ENCODE measurements around the gene EPN2.

Gene EPN2

GRCh38 chr17:19332371-19333131 is 95.4 kb downstream of the EPN2 start:
- no peak for DNase-seq

DNA sequence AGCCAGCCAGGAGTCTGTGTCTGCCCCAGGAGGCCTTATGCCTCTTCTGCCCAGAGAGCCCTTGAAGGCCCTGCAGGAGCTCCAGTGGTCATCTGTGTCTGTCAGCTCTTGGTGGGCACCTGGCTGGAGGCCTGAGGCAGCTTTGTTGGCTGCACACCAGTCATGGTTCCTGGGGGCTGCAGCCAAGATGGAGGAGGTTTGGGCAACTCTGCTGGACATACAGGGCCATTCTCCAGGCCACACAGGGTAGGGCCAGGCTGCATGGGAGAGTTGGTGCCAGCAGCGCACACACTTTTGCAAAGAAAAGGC is 95.9 kb downstream of the EPN2 start:
- DNase-seq, result no peak

- DNase-seq, result no peak
Observed at GRCh38 chr17:19333736-19334290, 96.6 kb downstream of the EPN2 start.

GRCh38 chr17:19334331-19334730 is 97.2 kb downstream of the EPN2 start:
- DNase-seq, result no peak

- DNase-seq, result no peak
Observed at GRCh38 chr17:19335951-19336631, 98.9 kb downstream of the EPN2 start.

DNA sequence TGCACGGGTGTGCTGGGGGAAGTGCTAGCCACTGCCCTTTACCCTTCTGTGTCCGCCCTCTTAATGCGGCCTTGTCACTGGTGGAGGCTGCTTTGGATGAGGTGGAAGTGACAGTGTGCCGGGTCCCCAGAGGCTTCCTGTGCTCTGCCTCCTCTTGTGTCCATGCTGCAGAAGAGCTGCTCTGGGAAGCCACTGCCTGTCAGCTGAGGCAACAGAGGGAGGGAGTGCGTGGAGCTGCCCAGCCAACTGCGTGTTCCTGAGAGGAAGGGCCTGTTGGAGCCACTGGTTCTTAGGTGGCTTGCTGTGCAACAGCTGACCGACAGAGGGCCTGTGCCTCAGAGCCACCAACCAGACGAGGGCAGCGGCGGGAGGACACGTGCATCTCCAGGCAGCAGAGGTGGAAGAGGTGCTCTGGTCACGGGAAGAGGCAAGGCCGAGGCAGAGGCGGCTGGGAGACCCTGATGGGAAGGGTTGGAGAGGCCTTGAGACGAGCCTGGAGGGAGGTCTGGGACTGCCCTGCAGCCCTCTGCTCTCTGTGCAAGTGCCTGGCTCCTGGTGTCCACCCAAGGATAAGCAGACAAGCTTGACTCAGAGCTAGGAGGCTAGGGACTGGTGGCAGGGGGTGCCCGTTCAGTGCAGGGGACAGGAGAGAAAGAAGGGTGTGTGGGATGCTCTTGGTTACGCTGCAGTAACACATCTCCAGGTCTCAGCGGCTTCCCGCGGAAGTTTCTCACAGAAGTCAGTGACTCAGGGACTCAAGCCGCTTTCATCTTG is 100.0 kb downstream of the EPN2 start:
- DNase-seq, result no peak

DNA sequence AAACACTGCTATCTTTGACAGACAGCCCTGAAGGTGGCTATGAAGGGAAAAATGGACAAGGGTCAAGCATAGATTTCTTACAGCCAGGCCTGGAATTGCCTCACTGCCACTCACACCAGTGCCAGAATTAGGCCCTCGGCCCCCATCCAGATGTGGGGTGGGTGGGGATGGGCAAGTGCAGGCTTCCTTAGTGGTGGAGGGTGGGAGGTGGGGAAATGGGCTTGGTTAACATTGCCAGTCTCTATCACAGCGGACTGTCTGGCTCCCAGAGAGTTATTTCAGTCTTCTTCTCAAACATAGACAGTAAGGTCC is 100.5 kb downstream of the EPN2 start:
- no peak for DNase-seq

- DNase-seq, result no peak
Observed at GRCh38 chr17:19338031-19338990, 101.1 kb downstream of the EPN2 start.

GRCh38 chr17:19339341-19339815 is 102.2 kb downstream of the EPN2 start:
- DNase-seq, result no peak

DNA sequence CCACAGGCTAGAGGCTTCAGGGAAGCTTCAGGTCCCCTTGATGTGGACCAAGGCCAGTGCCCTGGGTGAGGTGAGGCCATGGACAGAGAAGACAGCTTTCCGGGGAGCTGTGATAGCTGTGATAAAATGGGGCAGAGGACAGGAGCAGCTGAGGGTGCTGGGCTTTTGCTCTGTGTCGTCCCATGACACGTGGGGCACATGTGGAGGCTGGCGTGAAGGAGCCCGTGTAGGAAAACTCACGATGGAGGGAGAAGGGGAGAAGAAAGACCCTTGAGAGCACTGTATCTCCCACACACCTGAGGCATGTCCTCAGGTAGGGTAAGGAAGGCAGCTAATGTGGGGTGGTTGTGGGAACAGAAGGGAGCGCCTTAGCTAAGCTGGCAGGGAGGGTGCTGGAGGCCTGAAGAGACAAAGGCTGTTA is 104.1 kb downstream of the EPN2 start:
- DNase-seq, result no peak

- DNase-seq, result no peak
Observed at GRCh38 chr17:19341641-19342610, 104.8 kb downstream of the EPN2 start.

GRCh38 chr17:19342611-19343255 is 105.6 kb downstream of the EPN2 start:
- no peak for DNase-seq

DNA sequence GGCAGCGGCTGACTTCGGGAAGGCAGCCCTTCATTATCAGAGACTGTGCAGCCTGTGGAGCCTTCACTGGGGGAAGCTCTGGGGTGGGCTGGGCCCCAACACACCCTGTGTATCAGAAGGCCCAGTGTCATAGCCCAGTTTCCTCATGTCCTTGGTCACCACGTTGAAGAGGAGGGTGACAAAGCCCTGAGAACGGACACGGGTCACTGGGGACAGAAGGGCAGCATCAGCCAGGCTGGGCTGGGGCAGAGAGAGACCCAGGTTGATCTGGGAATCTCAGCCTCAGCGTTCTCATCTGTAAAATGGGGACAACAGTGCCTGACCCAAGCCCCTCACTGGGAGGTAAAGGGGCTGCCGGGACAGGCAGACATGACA is 106.1 kb downstream of the EPN2 start:
- DNase-seq, result no peak

DNA sequence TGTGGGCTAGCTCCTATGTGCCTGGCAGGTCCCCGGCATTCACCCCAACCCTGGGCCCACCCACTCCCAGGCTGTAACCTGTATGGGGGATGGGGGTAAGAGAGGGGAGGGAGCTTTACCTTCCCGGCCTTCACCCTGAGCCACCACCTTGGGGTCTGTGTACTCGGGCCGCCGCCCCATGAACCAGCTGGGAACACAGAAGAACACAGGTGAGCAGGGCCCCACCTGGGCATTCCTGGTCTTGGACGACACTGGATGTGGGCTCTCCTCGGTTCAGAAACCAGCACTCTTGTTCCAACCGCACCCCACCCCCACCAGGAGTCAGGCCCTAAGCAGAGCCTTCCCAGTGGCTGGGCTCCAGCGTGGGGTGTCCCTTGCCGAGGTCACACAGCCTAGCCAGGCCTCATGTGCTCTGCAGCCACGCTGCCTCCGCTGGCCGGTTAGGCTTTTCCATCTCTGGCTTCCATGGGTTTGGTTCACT is 106.5 kb downstream of the EPN2 start:
- DNase-seq, result no peak

DNA sequence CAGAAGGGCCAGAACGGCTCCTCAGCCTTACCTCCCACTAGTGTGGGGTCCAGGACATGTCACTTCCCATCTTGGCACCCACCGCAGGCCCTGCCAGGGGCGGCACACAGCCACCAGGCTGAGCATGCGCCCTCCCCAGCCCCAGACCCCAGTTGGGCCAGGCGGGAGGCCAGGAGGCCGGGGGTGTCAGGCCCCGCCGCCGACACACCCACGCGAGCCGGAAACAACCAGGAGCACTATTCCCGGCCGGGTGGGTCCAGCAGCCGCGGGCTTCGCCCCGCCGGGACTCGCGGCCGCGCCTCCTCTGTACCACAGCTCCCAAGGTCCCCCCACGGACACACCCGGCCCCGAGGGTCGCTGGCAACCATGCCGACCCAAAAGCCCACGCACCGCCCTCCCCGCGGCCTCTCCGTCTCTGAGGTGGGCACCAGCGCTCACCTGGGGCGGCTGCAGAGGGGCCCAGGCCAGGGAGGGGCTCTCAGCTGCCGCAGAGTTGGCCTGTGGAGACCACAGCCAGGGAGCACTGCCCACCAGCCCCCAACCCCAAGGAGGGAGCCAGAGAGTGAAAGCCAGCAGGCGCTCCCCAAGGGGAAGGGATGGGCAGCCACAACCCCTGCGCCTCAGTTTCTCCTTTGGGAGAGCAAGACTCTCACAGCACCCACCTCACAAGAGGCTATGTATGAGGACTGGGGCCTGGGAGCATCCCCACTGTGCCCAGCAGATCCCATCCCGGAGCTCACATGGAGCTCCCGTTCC is 107.3 kb downstream of the EPN2 start:
- no peak for DNase-seq

GRCh38 chr17:19345067-19345460 is 107.9 kb downstream of the EPN2 start:
- no peak for DNase-seq

DNA sequence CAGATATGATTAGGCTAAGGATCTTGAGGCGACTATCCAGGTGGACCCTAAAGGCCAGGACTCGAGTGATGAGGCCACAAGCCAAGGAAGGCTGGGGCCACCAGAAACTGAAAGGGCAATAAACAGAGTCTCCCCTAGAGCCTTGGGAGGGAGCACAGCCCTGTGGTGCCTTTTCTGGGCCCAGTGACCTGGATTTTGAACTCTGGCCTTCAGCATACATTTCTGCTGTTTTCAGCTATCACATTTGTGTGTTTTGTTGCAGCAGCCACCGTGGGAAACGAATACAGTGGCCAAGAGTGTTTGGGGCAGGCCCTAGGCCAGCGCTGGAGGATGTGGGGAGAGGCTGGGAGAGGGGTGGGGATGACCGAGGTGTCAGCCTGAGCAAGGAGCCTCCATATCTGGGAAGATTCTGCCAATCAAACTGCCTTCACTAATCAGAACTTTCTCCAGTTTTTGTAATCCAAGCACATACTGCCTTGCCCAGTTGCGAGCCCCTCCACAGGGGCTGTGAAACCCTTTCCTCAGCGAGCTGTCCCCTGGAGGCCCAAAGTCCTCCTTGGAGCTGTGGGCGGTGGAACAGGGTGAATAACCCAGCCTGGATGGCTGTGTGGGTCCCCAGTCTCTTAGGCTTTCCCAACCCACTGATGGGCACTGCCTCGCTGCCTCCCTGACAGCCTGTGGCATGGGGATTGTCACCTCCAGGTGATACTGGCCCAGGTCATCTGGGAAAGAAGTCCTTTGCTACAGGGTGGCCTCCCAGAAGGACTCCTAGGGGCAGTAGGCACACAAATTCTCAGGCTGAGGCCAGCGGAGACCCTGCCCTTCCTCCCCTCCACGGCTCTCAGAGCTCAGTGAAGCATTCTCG is 108.6 kb downstream of the EPN2 start:
- no peak for DNase-seq

DNA sequence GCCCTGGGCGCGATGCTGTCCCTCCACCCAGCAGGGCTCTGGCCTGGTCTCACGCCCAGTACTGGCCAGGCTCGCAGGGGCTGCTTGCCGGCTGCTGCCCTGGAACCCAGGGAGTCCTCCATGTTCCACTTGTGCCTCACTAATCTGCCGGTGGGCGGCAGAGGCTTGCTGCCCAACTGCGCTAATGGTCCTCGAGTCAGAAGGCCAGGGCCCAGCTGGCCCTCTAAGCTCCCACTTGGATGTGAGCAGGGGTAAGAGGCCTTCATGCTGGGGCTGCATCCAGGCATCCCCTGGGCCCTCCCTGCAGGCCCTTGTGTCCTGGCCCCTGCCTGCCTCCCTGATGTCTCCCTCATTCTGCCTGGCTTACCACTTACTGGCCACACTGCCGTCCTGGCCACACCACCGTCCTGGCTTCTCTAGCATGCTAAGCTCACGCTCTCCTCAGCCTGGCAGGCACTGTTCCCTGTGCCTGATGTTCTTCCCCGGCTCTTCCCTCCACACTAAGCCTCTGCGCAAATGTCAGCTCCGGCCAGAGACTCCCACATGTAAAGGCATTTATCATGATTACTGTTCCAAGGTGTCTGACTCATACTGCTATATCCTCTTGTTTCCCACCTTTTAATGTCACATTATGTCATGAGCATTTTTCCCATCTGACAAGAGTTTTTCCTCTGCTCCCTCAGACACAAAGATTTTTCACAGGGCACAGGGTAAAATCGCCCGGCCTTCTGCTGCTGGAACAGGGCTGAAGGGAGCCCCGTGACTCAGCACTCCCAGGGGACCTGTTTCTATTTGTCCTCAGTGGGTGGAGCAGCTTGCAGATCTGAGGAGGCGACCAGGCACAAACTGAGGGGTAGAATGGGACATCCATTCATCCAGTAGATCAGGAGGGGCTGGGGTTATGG is 109.4 kb downstream of the EPN2 start:
- DNase-seq, result peak; percentile 32

Data from GOT3 (cell line).